ENCODE data around the gene PAX2. TPM values are rescaled to one million over a fixed set of nuclear protein-coding genes. Genes with fewer than 3 reads are reported as not detected.
A peak's percentile ranks its signal among the peaks of the same experiment; 100 is the strongest.

PAX2 gene
- total RNA-seq, 1 donor from 2014 or later = 17.4 TPM

DNA sequence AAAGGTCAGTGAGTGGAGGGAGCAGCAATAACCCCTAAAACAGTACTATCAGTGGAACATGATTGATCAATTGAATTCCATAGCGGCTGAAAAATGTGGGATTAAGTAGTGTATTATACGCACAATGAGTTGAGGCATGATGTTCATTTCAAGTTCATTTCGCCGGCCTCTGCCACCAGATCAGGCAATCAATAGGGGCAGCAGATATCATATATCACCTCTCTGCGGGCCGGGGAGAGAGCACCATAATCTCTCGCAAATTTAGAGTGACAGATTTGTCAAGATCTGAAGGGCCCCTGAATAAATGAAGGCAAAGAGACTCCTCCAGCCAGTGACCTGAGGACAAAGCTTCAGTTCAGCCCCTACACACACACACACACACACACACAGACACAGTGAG is 58.5 kb downstream of the PAX2 start:
- Mint-ChIP-seq H3K4me3 (ENCODE audit: unreplicated experiment) (peak overlapping the region; percentile 10), H3K27me3 (ENCODE audit: unreplicated experiment) (peaks cover 18% of the 10 kb centered on the region), H3K27ac (ENCODE audit: unreplicated experiment) (peak overlapping the region; percentile 23), H3K9me3 (ENCODE audit: unreplicated experiment) (no peaks in the 10 kb centered on the region), H3K4me1 (ENCODE audit: unreplicated experiment) (peaks cover 26% of the 10 kb centered on the region), H3K36me3 (ENCODE audit: low read depth, unreplicated experiment) (peaks cover 4% of the 10 kb centered on the region)
- no peak for TF ChIP-seq CTCF (IDR thresholded peaks at IDR 0.05; ENCODE audit: unreplicated experiment)
- DNase-seq (ENCODE audit: low spot score) = no peak

DNA sequence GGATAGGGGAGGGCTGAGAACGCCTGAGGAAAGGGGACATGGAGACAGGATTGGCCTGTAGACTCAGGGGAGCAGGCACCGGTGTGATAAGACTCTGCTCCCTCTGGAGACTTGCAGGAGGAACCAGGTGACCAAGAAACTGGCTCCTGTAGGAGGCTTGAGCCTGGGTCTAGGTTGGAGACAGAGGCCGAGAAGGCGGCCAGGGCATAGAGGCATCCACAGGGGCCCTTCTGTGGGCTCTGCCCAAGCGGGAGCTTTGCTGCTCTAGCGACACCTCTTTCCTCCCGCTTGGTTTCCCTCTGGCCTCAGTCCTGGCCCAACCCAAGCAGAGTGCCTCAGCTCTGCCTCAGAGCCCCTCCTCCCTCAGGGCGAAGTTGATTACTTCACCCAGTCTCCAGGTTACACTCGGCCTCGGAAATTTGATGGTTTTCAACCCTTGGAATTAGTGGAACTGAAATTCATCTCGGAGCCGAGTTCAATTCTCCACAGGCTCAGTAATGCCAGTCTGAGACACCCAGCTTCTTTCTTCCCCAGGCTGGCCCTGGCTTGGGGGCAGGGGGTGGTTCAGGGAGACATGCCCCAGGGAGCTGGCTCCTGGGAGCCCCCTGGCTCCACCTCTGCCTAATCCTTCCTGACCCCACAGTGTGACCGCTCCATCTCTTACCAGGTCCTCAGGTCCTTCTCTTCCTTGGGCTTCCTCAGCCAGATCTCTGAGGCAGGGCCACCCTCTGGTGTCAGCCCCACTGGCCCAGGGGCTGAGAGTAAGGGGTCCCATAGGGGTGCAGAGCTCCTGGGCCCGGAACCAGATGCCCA is 60.4 kb downstream of the PAX2 start:
- Mint-ChIP-seq H3K27ac (ENCODE audit: unreplicated experiment) (no peak overlapping the region), H3K27me3 (ENCODE audit: unreplicated experiment) (peaks cover 13% of the 10 kb centered on the region), H3K4me3 (ENCODE audit: unreplicated experiment) (no peak overlapping the region), H3K9me3 (ENCODE audit: unreplicated experiment) (no peaks in the 10 kb centered on the region), H3K4me1 (ENCODE audit: unreplicated experiment) (peaks cover 26% of the 10 kb centered on the region), H3K36me3 (ENCODE audit: low read depth, unreplicated experiment) (peaks cover 4% of the 10 kb centered on the region)
- no peak for DNase-seq (ENCODE audit: low spot score)
- no peak for TF ChIP-seq CTCF (IDR thresholded peaks at IDR 0.05; ENCODE audit: unreplicated experiment)

DNA sequence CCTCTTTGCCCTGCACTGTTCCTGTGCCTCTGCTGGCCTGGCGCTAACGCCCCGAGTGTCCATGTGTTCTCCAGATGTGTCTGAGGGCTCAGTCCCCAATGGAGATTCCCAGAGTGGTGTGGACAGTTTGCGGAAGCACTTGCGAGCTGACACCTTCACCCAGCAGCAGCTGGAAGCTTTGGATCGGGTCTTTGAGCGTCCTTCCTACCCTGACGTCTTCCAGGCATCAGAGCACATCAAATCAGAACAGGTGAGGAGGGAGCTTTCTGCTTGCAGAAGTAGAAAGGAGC is 60.9 kb downstream of the PAX2 start:
- Mint-ChIP-seq H3K27ac (ENCODE audit: unreplicated experiment) (no peak overlapping the region), H3K9me3 (ENCODE audit: unreplicated experiment) (no peaks in the 10 kb centered on the region), H3K4me3 (ENCODE audit: unreplicated experiment) (no peak overlapping the region), H3K4me1 (ENCODE audit: unreplicated experiment) (peaks cover 26% of the 10 kb centered on the region), H3K36me3 (ENCODE audit: low read depth, unreplicated experiment) (peaks cover 6% of the 10 kb centered on the region), H3K27me3 (ENCODE audit: unreplicated experiment) (peaks cover 13% of the 10 kb centered on the region)
- TF ChIP-seq CTCF (IDR thresholded peaks at IDR 0.05; ENCODE audit: unreplicated experiment) = no peak
- DNase-seq (ENCODE audit: low spot score) = no peak

GRCh38 chr10:100807241-100807951 is 62.0 kb downstream of the PAX2 start:
- DNase-seq (ENCODE audit: low spot score) = no peak
- Mint-ChIP-seq H3K9me3 (ENCODE audit: unreplicated experiment) (no peaks in the 10 kb centered on the region), H3K4me1 (ENCODE audit: unreplicated experiment) (peaks cover 24% of the 10 kb centered on the region), H3K36me3 (ENCODE audit: low read depth, unreplicated experiment) (peaks cover 7% of the 10 kb centered on the region), H3K4me3 (ENCODE audit: unreplicated experiment) (no peak overlapping the region), H3K27ac (ENCODE audit: unreplicated experiment) (no peak overlapping the region), H3K27me3 (ENCODE audit: unreplicated experiment) (peaks cover 10% of the 10 kb centered on the region)
- no peak for TF ChIP-seq CTCF (IDR thresholded peaks at IDR 0.05; ENCODE audit: unreplicated experiment)

- Mint-ChIP-seq H3K4me3 (ENCODE audit: unreplicated experiment) (no peak overlapping the region), H3K27ac (ENCODE audit: unreplicated experiment) (no peak overlapping the region), H3K27me3 (ENCODE audit: unreplicated experiment) (peaks cover 10% of the 10 kb centered on the region), H3K4me1 (ENCODE audit: unreplicated experiment) (peaks cover 23% of the 10 kb centered on the region), H3K9me3 (ENCODE audit: unreplicated experiment) (no peaks in the 10 kb centered on the region), H3K36me3 (ENCODE audit: low read depth, unreplicated experiment) (peaks cover 7% of the 10 kb centered on the region)
- no peak for TF ChIP-seq CTCF (IDR thresholded peaks at IDR 0.05; ENCODE audit: unreplicated experiment)
- DNase-seq (ENCODE audit: low spot score) = no peak
Measured at GRCh38 chr10:100808876-100809275, 63.5 kb downstream of the PAX2 start.
